Neural crest cell (in vitro differentiated cells): ENCODE data around the gene FLAD1. TPM values are rescaled to one million over a fixed set of nuclear protein-coding genes. Genes with fewer than 3 reads are reported as not detected.

Experiments used
- DNase-seq: peaks from one replicate; pipeline ENCODE4 v3.0.0; 2021; ENCODE audit warnings: low read depth, mixed read lengths, low spot score
- H3K27ac Mint-ChIP-seq: one replicate; pipeline ENCODE4 v1.8.0; 2021; ENCODE audit warnings: mild to moderate bottlenecking, mixed read lengths; ENCODE audit not compliant: unreplicated experiment
- H3K27me3 Mint-ChIP-seq: 2 replicates; pipeline ENCODE4 v1.8.0; 2021; ENCODE audit warnings: low read depth, mild to moderate bottlenecking, mixed read lengths
- H3K36me3 Mint-ChIP-seq: 2 replicates; pipeline ENCODE4 v1.8.0; 2021; ENCODE audit warnings: low read depth, mild to moderate bottlenecking, mixed read lengths
- H3K4me1 Mint-ChIP-seq: 2 replicates; pipeline ENCODE4 v1.8.0; 2021; ENCODE audit warnings: mixed read lengths
- H3K4me3 Mint-ChIP-seq: one replicate; pipeline ENCODE4 v1.8.0; 2021; ENCODE audit warnings: mild to moderate bottlenecking, mixed read lengths
- H3K9me3 Mint-ChIP-seq: 2 replicates; pipeline ENCODE4 v1.8.0; 2021; ENCODE audit warnings: mixed read lengths
- CTCF ChIP-seq: fragments of 200-600 bp; sonication (generic); conservative IDR thresholded peaks from 2 replicates; pipeline ENCODE4 v1.5.0; 2021; ENCODE audit warnings: antibody characterized with exemption, mild to moderate bottlenecking
- total RNA-seq: library from RNA; stranded (reverse); gene quantifications from 2 replicates; pipeline ENCODE4 v1.2.1, GENCODE V29; 2021

The FLAD1 gene
- total RNA-seq, 1 donor from 2014 or later = 76.3 TPM

GRCh38 chr1:154945962-154946850 is 36.9 kb upstream of the FLAD1 start:
- no peaks in the 10 kb centered on the region for H3K27me3 Mint-ChIP-seq
- DNase-seq = no peak
- no peak for TF ChIP-seq CTCF
- no peak overlapping the region for H3K4me3 Mint-ChIP-seq
- H3K9me3 Mint-ChIP-seq = no peaks in the 10 kb centered on the region
- H3K27ac Mint-ChIP-seq = no peak overlapping the region
- H3K4me1 Mint-ChIP-seq = peaks cover 14% of the 10 kb centered on the region
- H3K36me3 Mint-ChIP-seq = no peaks in the 10 kb centered on the region

- no peaks in the 10 kb centered on the region for H3K27me3 Mint-ChIP-seq
- H3K4me3 Mint-ChIP-seq = no peak overlapping the region
- peaks cover 18% of the 10 kb centered on the region for H3K4me1 Mint-ChIP-seq
- no peaks in the 10 kb centered on the region for H3K9me3 Mint-ChIP-seq
- H3K36me3 Mint-ChIP-seq = no peaks in the 10 kb centered on the region
- peak overlapping the region; percentile 19 for H3K27ac Mint-ChIP-seq
- DNase-seq = no peak
- no peak for TF ChIP-seq CTCF
Measured at GRCh38 chr1:154948079-154948478, 35.1 kb upstream of the FLAD1 start.

GRCh38 chr1:154951901-154952657 is 31.1 kb upstream of the FLAD1 start:
- peak overlapping the region; percentile 67 for H3K27ac Mint-ChIP-seq
- no peaks in the 10 kb centered on the region for H3K9me3 Mint-ChIP-seq
- peaks cover 49% of the 10 kb centered on the region for H3K4me1 Mint-ChIP-seq
- TF ChIP-seq CTCF = no peak
- no peaks in the 10 kb centered on the region for H3K27me3 Mint-ChIP-seq
- no peak for DNase-seq
- H3K4me3 Mint-ChIP-seq = peak overlapping the region; percentile 44
- H3K36me3 Mint-ChIP-seq = no peaks in the 10 kb centered on the region

- no peaks in the 10 kb centered on the region for H3K9me3 Mint-ChIP-seq
- no peaks in the 10 kb centered on the region for H3K36me3 Mint-ChIP-seq
- H3K4me1 Mint-ChIP-seq = peaks cover 53% of the 10 kb centered on the region
- DNase-seq = no peak
- TF ChIP-seq CTCF = no peak
- no peaks in the 10 kb centered on the region for H3K27me3 Mint-ChIP-seq
- H3K4me3 Mint-ChIP-seq = peak overlapping the region; percentile 44
- peak overlapping the region; percentile 90 for H3K27ac Mint-ChIP-seq
Measured at GRCh38 chr1:154952664-154953063, 30.5 kb upstream of the FLAD1 start.

GRCh38 chr1:154953611-154954038 is 29.5 kb upstream of the FLAD1 start:
- no peak for DNase-seq
- TF ChIP-seq CTCF = no peak
- H3K9me3 Mint-ChIP-seq = no peaks in the 10 kb centered on the region
- no peak overlapping the region for H3K27ac Mint-ChIP-seq
- peaks cover 53% of the 10 kb centered on the region for H3K4me1 Mint-ChIP-seq
- no peaks in the 10 kb centered on the region for H3K36me3 Mint-ChIP-seq
- H3K27me3 Mint-ChIP-seq = no peaks in the 10 kb centered on the region
- no peak overlapping the region for H3K4me3 Mint-ChIP-seq
